ENCODE results near the gene SLC45A2.
"Not testable (repeated sequence)": the region's sequence is repeated elsewhere in the genome, so short reads cannot be mapped to it uniquely, and the experiment has no call there.

Gene SLC45A2

GRCh38 chr5:33984671-33985124, at the start of gene SLC45A2:
Gene SLC45A2 (minus strand): TSS chr5:33984693. CDS start chr5:33984583, 110 bp downstream.
- no peak for DNase-seq

GRCh38 chr5:34031966-34032365, 47.5 kb upstream of the SLC45A2 start:
- no peak for DNase-seq

GRCh38 chr5:34031117-34031516, 46.6 kb upstream of the SLC45A2 start:
- DNase-seq, result no peak

- DNase-seq, result not testable (repeated sequence)
Observed at GRCh38 chr5:34030585-34030984, 46.1 kb upstream of the SLC45A2 start.

- DNase-seq, result no peak
Observed at GRCh38 chr5:34030048-34030447, 45.6 kb upstream of the SLC45A2 start.

GRCh38 chr5:34028349-34028748, 43.9 kb upstream of the SLC45A2 start:
- no peak for DNase-seq

GRCh38 chr5:34026089-34026761, 41.7 kb upstream of the SLC45A2 start:
- no peak for DNase-seq

GRCh38 chr5:34022121-34022705, 37.7 kb upstream of the SLC45A2 start:
- no peak for DNase-seq

- no peak for DNase-seq
Observed at GRCh38 chr5:34021334-34021733, 36.8 kb upstream of the SLC45A2 start.

- no peak for DNase-seq
Observed at GRCh38 chr5:34020726-34021125, 36.2 kb upstream of the SLC45A2 start.

- no peak for DNase-seq
Observed at GRCh38 chr5:34017254-34017653, 32.8 kb upstream of the SLC45A2 start.

GRCh38 chr5:34016750-34017149, 32.3 kb upstream of the SLC45A2 start:
- DNase-seq, result no peak

GRCh38 chr5:34016222-34016621, 31.7 kb upstream of the SLC45A2 start:
- DNase-seq, result no peak

GRCh38 chr5:34015120-34015822, 30.8 kb upstream of the SLC45A2 start:
- no peak for DNase-seq

- no peak for DNase-seq
Observed at GRCh38 chr5:34014626-34015025, 30.1 kb upstream of the SLC45A2 start.

GRCh38 chr5:34013547-34013946, 29.1 kb upstream of the SLC45A2 start:
- DNase-seq, result no peak

GRCh38 chr5:34012791-34013190, 28.3 kb upstream of the SLC45A2 start:
- no peak for DNase-seq

GRCh38 chr5:34011536-34011935, 27.0 kb upstream of the SLC45A2 start:
- DNase-seq, result no peak

- DNase-seq, result not testable (repeated sequence)
Observed at GRCh38 chr5:34010146-34010545, 25.7 kb upstream of the SLC45A2 start.

GRCh38 chr5:34009610-34010009, 25.1 kb upstream of the SLC45A2 start:
- DNase-seq, result no peak

GRCh38 chr5:34008802-34009201, 24.3 kb upstream of the SLC45A2 start:
- DNase-seq, result peak; percentile 79

GRCh38 chr5:34007621-34008600, 23.4 kb upstream of the SLC45A2 start, which contains the start of gene AMACR:
Gene AMACR (minus strand): TSS chr5:34008050. CDS start chr5:34008019, 31 bp downstream.
- DNase-seq, result peak; percentile 98

- peak; percentile 58 for DNase-seq
Observed at GRCh38 chr5:34007201-34007620, 22.7 kb upstream of the SLC45A2 start.
